ENCODE results near the gene ATF6B. TPM values are rescaled to one million over a fixed set of nuclear protein-coding genes. Genes with fewer than 3 reads are reported as not detected.
"Not testable (repeated sequence)": the region's sequence is repeated elsewhere in the genome, so short reads cannot be mapped to it uniquely, and the experiment has no call there.

The ATF6B gene
- total RNA-seq, 2 experiments from 2014 or later: 72.2 to 75.6 TPM

DNA sequence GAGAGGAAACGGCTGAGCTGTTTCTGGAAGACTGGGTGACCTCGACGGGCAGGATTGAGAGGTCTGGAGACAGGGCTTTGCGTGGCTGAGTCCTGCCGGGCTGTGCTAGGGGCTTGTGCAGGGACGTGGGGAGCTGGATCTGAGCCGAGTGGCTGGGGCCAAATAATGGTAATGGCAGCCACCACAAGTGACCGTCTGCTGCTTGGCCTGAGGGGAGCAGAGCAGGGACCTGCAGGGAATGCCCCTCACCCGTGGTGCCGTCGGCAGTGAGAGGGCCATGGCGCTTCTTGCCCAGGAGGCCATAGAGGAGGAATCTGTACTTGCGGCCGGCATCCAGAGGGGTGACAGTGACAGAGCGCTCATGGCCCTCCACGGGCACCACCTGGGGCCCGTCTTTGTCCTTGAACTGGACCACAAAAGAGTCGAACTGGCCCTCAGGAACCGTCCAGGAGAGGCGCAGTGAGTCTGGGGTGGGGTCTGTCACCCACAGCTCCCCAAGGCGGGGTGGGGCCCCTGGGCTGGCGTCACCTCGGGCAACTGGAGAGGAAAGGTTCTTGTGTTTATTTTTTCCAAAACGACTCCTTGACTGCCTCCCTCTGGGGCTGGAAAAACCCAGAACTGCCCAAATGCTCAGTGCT is 58.0 kb downstream of the ATF6B start:
- Mint-ChIP-seq H3K4me1 (ENCODE audit: low read depth) (no peaks in the 10 kb centered on the region), H3K36me3 (ENCODE audit: low read depth) (no peaks in the 10 kb centered on the region), H3K27ac (no peak overlapping the region), H3K4me3 (no peak overlapping the region), H3K9me3 (no peaks in the 10 kb centered on the region), H3K27me3 (no peaks in the 10 kb centered on the region)
- Histone ChIP-seq H3K4me3 (ENCODE audit: low read length) (no peak overlapping the region), H3K36me3 (ENCODE audit: insufficient read depth, low read length) (no peaks in the 10 kb centered on the region), H3K27me3 (ENCODE audit: control insufficient read depth in 1 of 2, insufficient read depth in 2 of 2, low read length in 2 of 2) (no peaks in the 10 kb centered on the region), H3K9me3 (ENCODE audit: control insufficient read depth in 1 of 2, insufficient read depth in 1 of 2, low read length in 2 of 2) (no peaks in the 10 kb centered on the region), H3K4me1 (ENCODE audit: insufficient read depth, low read length) (no peaks in the 10 kb centered on the region), H3K27ac (ENCODE audit: low read depth in 1 of 2, low read length in 2 of 2) (no peak overlapping the region)
- POLR2A ChIA-PET: no interaction called here
- intact Hi-C loops (cut with DNase I, micrococcal nuclease): no loop called here
- ATAC-seq (ENCODE audit: poor library complexity) (no peak), DNase-seq (no peak)
- TF ChIP-seq, protein P1, sequence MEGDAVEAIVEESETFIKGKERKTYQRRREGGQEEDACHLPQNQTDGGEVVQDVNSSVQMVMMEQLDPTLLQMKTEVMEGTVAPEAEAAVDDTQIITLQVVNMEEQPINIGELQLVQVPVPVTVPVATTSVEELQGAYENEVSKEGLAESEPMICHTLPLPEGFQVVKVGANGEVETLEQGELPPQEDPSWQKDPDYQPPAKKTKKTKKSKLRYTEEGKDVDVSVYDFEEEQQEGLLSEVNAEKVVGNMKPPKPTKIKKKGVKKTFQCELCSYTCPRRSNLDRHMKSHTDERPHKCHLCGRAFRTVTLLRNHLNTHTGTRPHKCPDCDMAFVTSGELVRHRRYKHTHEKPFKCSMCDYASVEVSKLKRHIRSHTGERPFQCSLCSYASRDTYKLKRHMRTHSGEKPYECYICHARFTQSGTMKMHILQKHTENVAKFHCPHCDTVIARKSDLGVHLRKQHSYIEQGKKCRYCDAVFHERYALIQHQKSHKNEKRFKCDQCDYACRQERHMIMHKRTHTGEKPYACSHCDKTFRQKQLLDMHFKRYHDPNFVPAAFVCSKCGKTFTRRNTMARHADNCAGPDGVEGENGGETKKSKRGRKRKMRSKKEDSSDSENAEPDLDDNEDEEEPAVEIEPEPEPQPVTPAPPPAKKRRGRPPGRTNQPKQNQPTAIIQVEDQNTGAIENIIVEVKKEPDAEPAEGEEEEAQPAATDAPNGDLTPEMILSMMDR (IDR thresholded peaks at IDR 0.05): no peak
- CTCF ChIA-PET: no interaction called here

DNA sequence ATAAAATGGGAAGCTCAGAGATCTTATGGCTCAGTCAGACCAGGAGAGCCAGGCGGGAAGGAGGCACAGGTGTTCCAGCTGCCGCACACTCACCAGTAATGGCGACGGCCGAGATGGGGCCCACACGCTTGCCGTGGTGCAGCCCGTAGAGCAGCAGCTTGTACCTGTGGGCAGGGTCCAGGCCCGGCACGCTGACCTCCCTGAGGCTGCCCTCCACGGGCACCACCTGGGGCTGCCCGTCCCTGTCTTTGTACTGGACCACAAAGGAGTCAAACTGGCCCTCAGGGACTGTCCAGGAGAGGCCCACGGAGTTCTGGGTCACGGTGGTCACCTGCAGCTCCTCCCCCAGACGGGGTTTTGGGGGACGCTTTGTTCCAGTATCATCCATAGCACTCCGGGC is 58.6 kb downstream of the ATF6B start:
- Mint-ChIP-seq H3K4me3 (no peak overlapping the region), H3K27ac (no peak overlapping the region), H3K36me3 (ENCODE audit: low read depth) (no peaks in the 10 kb centered on the region), H3K4me1 (ENCODE audit: low read depth) (no peaks in the 10 kb centered on the region), H3K9me3 (no peaks in the 10 kb centered on the region), H3K27me3 (no peaks in the 10 kb centered on the region)
- Histone ChIP-seq H3K27ac (ENCODE audit: low read depth in 1 of 2, low read length in 2 of 2) (no peak overlapping the region), H3K36me3 (ENCODE audit: insufficient read depth, low read length) (no peaks in the 10 kb centered on the region), H3K9me3 (ENCODE audit: control insufficient read depth in 1 of 2, insufficient read depth in 1 of 2, low read length in 2 of 2) (no peaks in the 10 kb centered on the region), H3K4me1 (ENCODE audit: insufficient read depth, low read length) (no peaks in the 10 kb centered on the region), H3K4me3 (ENCODE audit: low read length) (no peak overlapping the region), H3K27me3 (ENCODE audit: control insufficient read depth in 1 of 2, insufficient read depth in 2 of 2, low read length in 2 of 2) (no peaks in the 10 kb centered on the region)
- ChIA-PET POLR2A (no interaction called here), CTCF (no interaction called here)
- no peak for ATAC-seq (ENCODE audit: poor library complexity)
- no peak for DNase-seq
- intact Hi-C loops (cut with DNase I, micrococcal nuclease): no loop called here
- TF ChIP-seq, protein P1 (IDR thresholded peaks at IDR 0.05): no peak

DNA sequence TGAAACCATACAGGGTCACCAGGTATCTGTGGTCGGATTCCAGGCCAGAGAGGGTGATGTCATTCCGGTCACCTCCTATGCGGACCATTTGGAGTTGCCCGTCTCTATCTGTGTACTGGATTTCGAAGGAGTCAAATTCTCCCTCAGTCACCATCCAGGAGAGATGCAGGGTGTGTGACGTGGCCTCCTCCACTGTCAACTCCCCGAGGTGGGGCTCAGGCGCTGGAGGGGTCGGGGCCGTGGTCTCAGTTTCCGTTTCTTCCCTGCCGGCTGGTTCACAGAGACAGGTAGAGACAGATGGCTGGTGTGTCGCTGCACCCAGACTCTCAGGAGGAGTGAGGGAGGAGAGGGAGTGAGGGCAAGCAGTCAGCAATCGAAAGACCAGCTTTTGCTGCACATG is 59.2 kb downstream of the ATF6B start:
- Mint-ChIP-seq H3K4me3 (no peak overlapping the region), H3K4me1 (ENCODE audit: low read depth) (no peaks in the 10 kb centered on the region), H3K27ac (no peak overlapping the region), H3K9me3 (no peaks in the 10 kb centered on the region), H3K27me3 (no peaks in the 10 kb centered on the region), H3K36me3 (ENCODE audit: low read depth) (no peaks in the 10 kb centered on the region)
- H3K27me3 ChIP-seq (ENCODE audit: control insufficient read depth in 1 of 2, insufficient read depth in 2 of 2, low read length in 2 of 2): no peaks in the 10 kb centered on the region
- no peaks in the 10 kb centered on the region for H3K36me3 ChIP-seq (ENCODE audit: insufficient read depth, low read length)
- no peaks in the 10 kb centered on the region for H3K4me1 ChIP-seq (ENCODE audit: insufficient read depth, low read length)
- CTCF ChIA-PET: no interaction called here
- no peak overlapping the region for H3K27ac ChIP-seq (ENCODE audit: low read depth in 1 of 2, low read length in 2 of 2)
- intact Hi-C loops (cut with DNase I, micrococcal nuclease): no loop called here
- no peaks in the 10 kb centered on the region for H3K9me3 ChIP-seq (ENCODE audit: control insufficient read depth in 1 of 2, insufficient read depth in 1 of 2, low read length in 2 of 2)
- POLR2A ChIA-PET: no interaction called here
- DNase-seq (no peak), ATAC-seq (ENCODE audit: poor library complexity) (no peak)
- TF ChIP-seq, protein P1 (IDR thresholded peaks at IDR 0.05): no peak
- no peak overlapping the region for H3K4me3 ChIP-seq (ENCODE audit: low read length)

DNA sequence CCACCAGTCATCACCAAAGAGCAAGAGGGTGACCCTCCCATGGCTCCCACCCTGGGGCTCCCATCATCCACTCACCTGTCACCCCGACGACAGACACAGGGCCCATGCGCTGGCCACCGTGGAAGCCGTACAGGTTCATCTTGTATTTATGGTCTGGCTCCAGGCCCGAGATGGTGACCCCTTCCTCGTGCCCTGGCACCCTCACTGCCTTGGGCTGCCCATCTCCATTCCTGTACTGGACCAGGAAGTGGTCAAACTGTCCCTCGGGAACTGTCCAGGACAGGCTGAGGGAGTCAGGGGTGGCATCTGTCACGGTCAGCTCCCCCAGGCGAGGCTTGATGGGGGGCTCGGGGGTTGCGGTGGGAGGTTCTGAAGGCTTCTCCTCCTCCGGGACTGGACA is 59.7 kb downstream of the ATF6B start:
- CTCF ChIA-PET; DNase-seq; H3K4me3 ChIP-seq (ENCODE audit: low read length); H3K4me3 Mint-ChIP-seq; POLR2A ChIA-PET; H3K4me1 ChIP-seq (ENCODE audit: insufficient read depth, low read length); H3K27ac ChIP-seq (ENCODE audit: low read depth in 1 of 2, low read length in 2 of 2); H3K36me3 ChIP-seq (ENCODE audit: insufficient read depth, low read length); H3K4me1 Mint-ChIP-seq (ENCODE audit: low read depth); ATAC-seq (ENCODE audit: poor library complexity); H3K27me3 ChIP-seq (ENCODE audit: control insufficient read depth in 1 of 2, insufficient read depth in 2 of 2, low read length in 2 of 2); H3K27ac Mint-ChIP-seq; H3K9me3 Mint-ChIP-seq; H3K27me3 Mint-ChIP-seq; intact Hi-C loops (cut with DNase I, micrococcal nuclease); H3K9me3 ChIP-seq (ENCODE audit: control insufficient read depth in 1 of 2, insufficient read depth in 1 of 2, low read length in 2 of 2); H3K36me3 Mint-ChIP-seq (ENCODE audit: low read depth): not testable (repeated sequence)

DNA sequence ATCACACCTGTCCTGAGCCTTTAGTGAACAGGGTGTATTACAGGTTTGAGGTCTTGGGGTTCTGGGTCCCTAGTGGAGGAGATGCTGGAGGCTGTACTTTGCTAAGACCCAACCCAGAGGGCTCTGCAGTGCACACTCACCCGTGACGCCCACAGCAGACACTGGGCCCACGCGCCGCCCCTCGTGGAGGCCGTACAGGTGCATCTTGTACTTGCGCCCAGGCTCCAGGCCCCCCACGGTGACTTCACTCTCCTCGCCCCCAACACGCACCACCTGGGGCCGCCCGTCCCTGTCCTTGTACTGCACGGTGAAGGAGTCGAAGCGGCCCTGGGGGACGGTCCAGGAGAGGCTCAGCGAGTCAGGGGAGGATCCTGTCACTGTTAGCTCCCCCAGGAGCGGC is 60.5 kb downstream of the ATF6B start:
- H3K36me3 Mint-ChIP-seq (ENCODE audit: low read depth); ATAC-seq (ENCODE audit: poor library complexity); H3K27me3 ChIP-seq (ENCODE audit: control insufficient read depth in 1 of 2, insufficient read depth in 2 of 2, low read length in 2 of 2); H3K27ac ChIP-seq (ENCODE audit: low read depth in 1 of 2, low read length in 2 of 2); H3K27ac Mint-ChIP-seq; H3K4me3 Mint-ChIP-seq; DNase-seq; intact Hi-C loops (cut with DNase I, micrococcal nuclease); CTCF ChIA-PET; H3K4me1 ChIP-seq (ENCODE audit: insufficient read depth, low read length); H3K9me3 Mint-ChIP-seq; POLR2A ChIA-PET; H3K4me1 Mint-ChIP-seq (ENCODE audit: low read depth); H3K36me3 ChIP-seq (ENCODE audit: insufficient read depth, low read length); H3K4me3 ChIP-seq (ENCODE audit: low read length); H3K27me3 Mint-ChIP-seq; H3K9me3 ChIP-seq (ENCODE audit: control insufficient read depth in 1 of 2, insufficient read depth in 1 of 2, low read length in 2 of 2): not testable (repeated sequence)

Data from CD4-positive, alpha-beta T cell (primary cell).